GM12872 (cell line): Measurements from ENCODE around the gene LMF1.

Experiments used
- TF ChIP-seq, protein P1 (sequence below): IDR thresholded peaks from 3 replicates; pipeline ENCODE4 v1.5.1; 2011; ENCODE audit warnings: low read depth, mild to moderate bottlenecking, low read length, moderate library complexity; ENCODE audit not compliant: insufficient read depth

LMF1 gene

GRCh38 chr16:924063-924462 is 46.7 kb downstream of the LMF1 start:
- TF ChIP-seq, protein P1, sequence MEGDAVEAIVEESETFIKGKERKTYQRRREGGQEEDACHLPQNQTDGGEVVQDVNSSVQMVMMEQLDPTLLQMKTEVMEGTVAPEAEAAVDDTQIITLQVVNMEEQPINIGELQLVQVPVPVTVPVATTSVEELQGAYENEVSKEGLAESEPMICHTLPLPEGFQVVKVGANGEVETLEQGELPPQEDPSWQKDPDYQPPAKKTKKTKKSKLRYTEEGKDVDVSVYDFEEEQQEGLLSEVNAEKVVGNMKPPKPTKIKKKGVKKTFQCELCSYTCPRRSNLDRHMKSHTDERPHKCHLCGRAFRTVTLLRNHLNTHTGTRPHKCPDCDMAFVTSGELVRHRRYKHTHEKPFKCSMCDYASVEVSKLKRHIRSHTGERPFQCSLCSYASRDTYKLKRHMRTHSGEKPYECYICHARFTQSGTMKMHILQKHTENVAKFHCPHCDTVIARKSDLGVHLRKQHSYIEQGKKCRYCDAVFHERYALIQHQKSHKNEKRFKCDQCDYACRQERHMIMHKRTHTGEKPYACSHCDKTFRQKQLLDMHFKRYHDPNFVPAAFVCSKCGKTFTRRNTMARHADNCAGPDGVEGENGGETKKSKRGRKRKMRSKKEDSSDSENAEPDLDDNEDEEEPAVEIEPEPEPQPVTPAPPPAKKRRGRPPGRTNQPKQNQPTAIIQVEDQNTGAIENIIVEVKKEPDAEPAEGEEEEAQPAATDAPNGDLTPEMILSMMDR: no peak

GRCh38 chr16:923184-923583 is 47.6 kb downstream of the LMF1 start:
- TF ChIP-seq, protein P1: no peak

DNA sequence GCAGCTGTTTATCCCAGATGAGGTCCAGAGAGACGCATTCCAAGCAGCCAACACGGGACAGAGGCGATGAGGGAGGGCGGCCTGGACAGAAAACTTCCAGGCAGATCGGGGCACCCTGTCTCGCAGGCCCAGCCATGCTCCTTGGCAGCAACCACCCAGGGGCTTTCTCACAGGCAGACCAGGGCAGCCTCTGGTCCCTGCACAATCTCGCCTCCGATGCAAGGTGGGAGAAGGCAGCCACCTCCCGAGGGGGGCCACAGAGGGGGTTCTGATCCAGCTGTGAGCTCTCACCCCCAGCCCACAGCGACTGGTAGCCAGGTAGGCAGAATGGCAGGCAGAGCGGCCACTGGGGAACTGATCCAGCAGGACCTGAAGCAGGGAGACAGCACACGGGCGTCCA is 48.7 kb downstream of the LMF1 start:
- TF ChIP-seq, protein P1: no peak

- TF ChIP-seq, protein P1: no peak
Measured at GRCh38 chr16:921321-921905, 49.4 kb downstream of the LMF1 start.

DNA sequence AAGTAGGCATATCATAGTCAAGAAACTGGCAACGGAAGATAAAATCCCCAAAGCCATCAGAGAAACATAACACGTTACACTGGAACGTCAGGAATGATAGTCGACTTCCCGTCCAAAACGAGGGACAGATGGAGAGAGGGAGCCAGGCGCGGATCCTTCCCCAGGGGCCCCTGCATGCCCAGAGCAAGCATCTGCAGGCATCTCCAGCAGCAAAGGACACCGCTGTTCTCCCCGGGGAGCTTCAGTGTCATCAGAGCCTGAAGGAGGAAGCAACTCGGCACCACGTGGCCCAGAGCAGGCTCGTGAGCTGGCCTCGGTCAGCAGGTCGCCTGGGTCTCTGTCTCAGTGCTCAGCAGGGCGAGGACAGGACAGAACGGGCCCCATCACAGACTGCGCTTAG is 50.1 kb downstream of the LMF1 start:
- TF ChIP-seq, protein P1: no peak

DNA sequence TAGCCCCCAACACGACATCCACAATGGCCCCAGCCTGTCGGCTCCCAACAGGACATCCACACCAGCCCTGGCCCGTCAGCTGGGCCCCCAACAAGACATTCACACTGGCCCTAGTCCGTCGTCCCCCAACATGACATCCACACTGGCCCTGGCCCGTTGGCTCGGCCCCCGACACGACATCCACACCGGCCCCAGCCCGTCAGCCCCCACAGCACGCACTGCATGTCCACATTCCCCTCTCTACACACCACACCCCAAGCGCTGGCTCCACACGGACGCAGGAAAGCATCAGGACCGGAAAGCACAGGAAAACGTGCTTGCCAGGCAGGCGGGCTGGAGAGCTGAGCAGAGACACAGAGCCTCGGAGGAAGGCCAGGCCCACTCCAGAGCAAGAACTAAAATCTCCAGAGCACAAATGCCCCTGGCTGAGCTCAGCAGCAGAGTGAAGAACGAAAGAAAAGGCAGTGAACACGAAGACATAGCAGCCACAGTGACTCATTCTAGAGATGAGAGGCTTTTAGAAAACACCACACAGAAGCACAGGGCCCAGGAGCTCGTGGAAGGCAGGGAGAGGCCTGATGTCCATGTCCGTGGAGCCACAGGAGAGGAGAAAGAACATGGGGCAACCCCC is 50.6 kb downstream of the LMF1 start:
- TF ChIP-seq, protein P1: no peak

DNA sequence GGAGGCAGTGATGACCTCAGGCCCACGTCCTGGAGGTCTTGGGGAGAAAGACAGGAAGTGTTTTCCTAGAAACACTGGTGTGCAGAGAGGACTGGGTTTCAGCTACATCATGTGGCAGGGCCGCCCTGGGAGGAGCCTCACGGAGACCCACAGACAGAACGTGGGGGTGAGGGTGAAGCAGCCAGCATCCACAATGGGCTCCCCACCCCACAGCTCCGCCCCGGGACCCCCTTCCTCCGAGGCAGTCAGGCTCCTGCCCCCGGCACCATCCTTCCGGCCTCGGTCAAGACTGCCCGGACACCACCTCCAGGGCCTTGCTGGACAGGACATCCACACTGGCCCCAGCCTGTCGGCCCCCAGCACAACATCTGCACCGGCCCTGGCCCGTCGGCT is 51.1 kb downstream of the LMF1 start:
- TF ChIP-seq, protein P1: no peak
